Measurements from ENCODE around the gene GRHL3.

- TF ChIP-seq EZH2phosphoT487 (IDR thresholded peaks at IDR 0.05) = no peak
- TF ChIP-seq, protein P1, sequence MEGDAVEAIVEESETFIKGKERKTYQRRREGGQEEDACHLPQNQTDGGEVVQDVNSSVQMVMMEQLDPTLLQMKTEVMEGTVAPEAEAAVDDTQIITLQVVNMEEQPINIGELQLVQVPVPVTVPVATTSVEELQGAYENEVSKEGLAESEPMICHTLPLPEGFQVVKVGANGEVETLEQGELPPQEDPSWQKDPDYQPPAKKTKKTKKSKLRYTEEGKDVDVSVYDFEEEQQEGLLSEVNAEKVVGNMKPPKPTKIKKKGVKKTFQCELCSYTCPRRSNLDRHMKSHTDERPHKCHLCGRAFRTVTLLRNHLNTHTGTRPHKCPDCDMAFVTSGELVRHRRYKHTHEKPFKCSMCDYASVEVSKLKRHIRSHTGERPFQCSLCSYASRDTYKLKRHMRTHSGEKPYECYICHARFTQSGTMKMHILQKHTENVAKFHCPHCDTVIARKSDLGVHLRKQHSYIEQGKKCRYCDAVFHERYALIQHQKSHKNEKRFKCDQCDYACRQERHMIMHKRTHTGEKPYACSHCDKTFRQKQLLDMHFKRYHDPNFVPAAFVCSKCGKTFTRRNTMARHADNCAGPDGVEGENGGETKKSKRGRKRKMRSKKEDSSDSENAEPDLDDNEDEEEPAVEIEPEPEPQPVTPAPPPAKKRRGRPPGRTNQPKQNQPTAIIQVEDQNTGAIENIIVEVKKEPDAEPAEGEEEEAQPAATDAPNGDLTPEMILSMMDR (IDR thresholded peaks at IDR 0.05) = no peak
- no peak for TF ChIP-seq EZH2 (IDR thresholded peaks at IDR 0.05)
Observed at GRCh38 chr1:24281591-24281990, 37.6 kb upstream of the GRHL3 start.

Measured in neural progenitor cell (in vitro differentiated cells).